HEK293 (cell line): ENCODE data around the gene ZNF552.

Source experiments
- CTCF ChIA-PET: fragments of 350-600 bp; formaldehyde crosslinking; extraction: SDS; loops from one replicate; lab custom pipeline; 2021; ENCODE audit warnings: antibody characterized with exemption; lab: Yijun Ruan, JAX
- POLR2A ChIA-PET: fragments of 300-600 bp; formaldehyde crosslinking; extraction: SDS; loops from one replicate; lab custom pipeline; 2020; ENCODE audit warnings: antibody characterized with exemption, inconsistent platforms; lab: Yijun Ruan, JAX
- H3K27ac ChIP-seq: fragments of 200-500 bp; sonication (Bioruptor generic); 2 replicates; pipeline ENCODE4 v1.5.1; 2014; ENCODE audit warnings: low read depth, low read length, control low read depth, inconsistent platforms; ENCODE audit errors: extremely low read depth
- H3K36me3 ChIP-seq, 2 experiments: fragments of 200-500 bp in 1 of 2; sonication (Bioruptor generic) in 1 of 2; 1 replicate in 1 of 2; 2 replicates in 1 of 2; pipeline ENCODE4 v1.5.1; 2014 to 2017; ENCODE audit warnings: inconsistent platforms in 2 of 2, low read length in 2 of 2; ENCODE audit not compliant: control insufficient read depth in 2 of 2, insufficient read depth in 1 of 2
- H3K4me1 ChIP-seq: fragments of 200-500 bp; sonication (Bioruptor generic); 2 replicates; pipeline ENCODE4 v1.5.1; 2014; ENCODE audit warnings: mild to moderate bottlenecking, low read length, inconsistent platforms; ENCODE audit not compliant: control insufficient read depth, insufficient read depth
- H3K4me3 ChIP-seq: 2 replicates; pipeline ENCODE4 v1.5.1; 2011; ENCODE audit warnings: low read depth, mild to moderate bottlenecking, control low read depth, low read length, moderate library complexity
- H3K9me3 ChIP-seq: fragments of 200-500 bp; sonication (Bioruptor generic); 2 replicates; pipeline ENCODE4 v1.5.1; 2014; ENCODE audit warnings: low read depth, low read length, inconsistent platforms; ENCODE audit not compliant: control insufficient read depth, insufficient read depth
- KLF17 ChIP-seq: fragments of 450-650 bp; formaldehyde crosslinking; IDR thresholded peaks from 2 replicates; pipeline ENCODE4 v1.5.1; 2016; ENCODE audit warnings: missing biosample characterization, missing genetic modification characterization
- KLF9 ChIP-seq: fragments of 450-650 bp; formaldehyde crosslinking; IDR thresholded peaks from 2 replicates; pipeline ENCODE4 v1.5.1; 2016; ENCODE audit warnings: missing biosample characterization, missing genetic modification characterization, low read depth
- PRDM1 ChIP-seq: fragments of 450-650 bp; formaldehyde crosslinking; IDR thresholded peaks from 2 replicates; pipeline ENCODE4; 2016; ENCODE audit warnings: missing biosample characterization, missing genetic modification characterization
- PRDM10 ChIP-seq: fragments of 450-650 bp; formaldehyde crosslinking; IDR thresholded peaks from 2 replicates; pipeline ENCODE4 v1.5.1; 2016; ENCODE audit warnings: missing biosample characterization, missing genetic modification characterization
- PRDM4 ChIP-seq: fragments of 450-650 bp; formaldehyde crosslinking; IDR thresholded peaks from 2 replicates; pipeline ENCODE4 v1.5.1; 2017; ENCODE audit warnings: missing biosample characterization, missing genetic modification characterization
- REPIN1 ChIP-seq: fragments of 450-650 bp; formaldehyde crosslinking; IDR thresholded peaks from 2 replicates; pipeline ENCODE4 v1.5.1; 2017; ENCODE audit warnings: missing biosample characterization, missing genetic modification characterization, low read depth
- SCRT2 ChIP-seq: fragments of 450-650 bp; formaldehyde crosslinking; IDR thresholded peaks from 2 replicates; pipeline ENCODE4 v1.5.1; 2016; ENCODE audit warnings: missing biosample characterization, missing genetic modification characterization
- ZFP41 ChIP-seq: fragments of 450-650 bp; formaldehyde crosslinking; IDR thresholded peaks from 2 replicates; pipeline ENCODE4 v1.5.1; 2016; ENCODE audit warnings: missing biosample characterization, missing genetic modification characterization, borderline replicate concordance
- ZNF146 ChIP-seq: fragments of 450-650 bp; formaldehyde crosslinking; IDR thresholded peaks from 2 replicates; pipeline ENCODE4 v1.5.1; 2016; ENCODE audit warnings: missing biosample characterization, missing genetic modification characterization
- ZNF2 ChIP-seq: fragments of 450-650 bp; formaldehyde crosslinking; IDR thresholded peaks from 2 replicates; pipeline ENCODE4 v1.5.1; 2016; ENCODE audit warnings: missing biosample characterization, missing genetic modification characterization
- ZNF202 ChIP-seq: fragments of 450-650 bp; formaldehyde crosslinking; IDR thresholded peaks from 2 replicates; pipeline ENCODE4 v1.5.1; 2016; ENCODE audit warnings: missing biosample characterization, missing genetic modification characterization, borderline replicate concordance
- ZNF223 ChIP-seq: fragments of 450-650 bp; formaldehyde crosslinking; IDR thresholded peaks from 2 replicates; pipeline ENCODE4 v1.5.1; 2016; ENCODE audit warnings: missing biosample characterization, missing genetic modification characterization
- ZNF530 ChIP-seq: fragments of 450-650 bp; formaldehyde crosslinking; IDR thresholded peaks from 2 replicates; pipeline ENCODE4 v1.5.1; 2016; ENCODE audit warnings: low read depth, missing biosample characterization, missing genetic modification characterization
- ZNF555 ChIP-seq: fragments of 450-650 bp; formaldehyde crosslinking; conservative IDR thresholded peaks from 2 replicates; pipeline ENCODE4 v1.5.1; 2017; ENCODE audit warnings: missing biosample characterization, mild to moderate bottlenecking, missing genetic modification characterization, inconsistent platforms
- ZNF560 ChIP-seq: fragments of 450-650 bp; formaldehyde crosslinking; IDR thresholded peaks from 2 replicates; pipeline ENCODE4 v1.5.1; 2017; ENCODE audit warnings: missing biosample characterization, missing genetic modification characterization, borderline replicate concordance
- ZNF624 ChIP-seq: fragments of 450-650 bp; formaldehyde crosslinking; IDR thresholded peaks from 2 replicates; pipeline ENCODE4 v1.5.1; 2017; ENCODE audit warnings: missing biosample characterization, missing genetic modification characterization
- ZNF626 ChIP-seq: fragments of 450-650 bp; sonication (Bioruptor Pico); formaldehyde crosslinking; IDR thresholded peaks from 2 replicates; pipeline ENCODE4 v1.5.1; 2018; ENCODE audit warnings: missing biosample characterization, missing genetic modification characterization, inconsistent platforms
- ZNF639 ChIP-seq: fragments of 450-650 bp; formaldehyde crosslinking; IDR thresholded peaks from 2 replicates; pipeline ENCODE4 v1.5.1; 2016; ENCODE audit warnings: missing biosample characterization, missing genetic modification characterization

Gene ZNF552

GRCh38 chr19:57803594-57804325 lies 11.0 kb downstream of the ZNF552 start:
- Histone ChIP-seq H3K27ac (peak overlapping the region; percentile 41; the same call in 1 of the 2 replicates), H3K9me3 (no peaks in the 10 kb centered on the region), H3K4me3 (peak overlapping the region; percentile 42), H3K36me3 (peaks cover 32 to 34% of the 10 kb centered on the region in 2 experiments; a peak in 2 of 3 replicates), H3K4me1 (peaks cover 6% of the 10 kb centered on the region; the same call in 1 of the 2 replicates)
- CTCF ChIA-PET = interaction anchor here (1.2 kb wide), 1 partner anchor 236 kb away, joined by 3 read pairs; no protein-coding TSS in a partner anchor
- TF ChIP-seq ZNF146 (tag by site-specific recombination) (no peak), ZNF639 (no peak), PRDM4 (tag by site-specific recombination) (no peak), ZNF202 (tag by site-specific recombination) (0 out of 2 replicates have a peak, but pooled peaks have one; percentile 26), KLF9 (no peak), ZNF223 (tag by site-specific recombination) (no peak), ZNF560 (no peak), ZFP41 (tag by site-specific recombination) (no peak), ZNF555 (tag by site-specific recombination) (no peak), KLF17 (tag by site-specific recombination) (no peak), ZNF624 (tag by site-specific recombination) (no peak), ZNF530 (tag by site-specific recombination) (no peak), SCRT2 (tag by site-specific recombination) (no peak), PRDM10 (tag by site-specific recombination) (0 out of 2 replicates have a peak, but pooled peaks have one; percentile 18), PRDM1 (tag by site-specific recombination) (peak; percentile 54; the same call in 1 of the 2 replicates), ZNF2 (tag by site-specific recombination) (no peak), REPIN1 (no peak), ZNF626 (tag by site-specific recombination) (no peak)
- POLR2A ChIA-PET = interaction anchor here (1.2 to 1.4 kb wide), 2 partner anchors 11 to 16 kb away, joined by 9 to 10 read pairs; partner anchors contain the start of gene ZNF552
